Measurements from ENCODE around the gene HOXC4. TPM values are rescaled to one million over a fixed set of nuclear protein-coding genes. Genes with fewer than 3 reads are reported as not detected.

Gene HOXC4
- total and polyA plus RNA-seq, 2 of the 8 experiments (the other 6 are each of a cell fraction or from before 2014, with no cell fraction given) = not detected

GRCh38 chr12:54066408-54066807 lies 12.8 kb downstream of the HOXC4 start:
- CTCF ChIA-PET (ENCODE audit: partially characterized antibody) = interaction anchor here (0.6 to 3.3 kb wide), 7 partner anchors 14 to 153 kb away, joined by 3 to 16 read pairs (median 4); partner anchors contain the start of gene HOXC5

More at GRCh38 chr12:54066408-54066807, 12.8 kb downstream of the HOXC4 start:
- no peak overlapping the region for H4K8ac ChIP-seq (ENCODE audit: extremely low read depth, insufficient read depth, low read length)
- H2AFZ ChIP-seq (ENCODE audit: low read length) = no peak overlapping the region
- H4K91ac ChIP-seq (replicated peaks; ENCODE audit: insufficient read length, low read length) = no peak overlapping the region
- no peak overlapping the region for H3K23ac ChIP-seq (ENCODE audit: insufficient read length)
- no peak for DNase-seq (ENCODE audit: low read depth in 1 of 2, low spot score in 2 of 2)
- no peak overlapping the region for H2BK12ac ChIP-seq (ENCODE audit: low read depth, low read length)
- no peaks in the 10 kb centered on the region; the same call in 1 of the 2 replicates for H3K23me2 ChIP-seq (ENCODE audit: low read depth, low read length)
- no peak overlapping the region for H2BK20ac ChIP-seq (ENCODE audit: low read length)
- TF ChIP-seq JUND (IDR thresholded peaks at IDR 0.05; ENCODE audit: low read length) (no peak), JUN (IDR thresholded peaks at IDR 0.05; ENCODE audit: low read depth, low read length) (no peak), CREB1 (IDR thresholded peaks at IDR 0.05) (no peak), NANOG (IDR thresholded peaks at IDR 0.05; ENCODE audit: insufficient read depth, low read depth, low read length, poor library complexity, severe bottlenecking) (no peak), MAX (IDR thresholded peaks at IDR 0.05) (no peak), GABPA (IDR thresholded peaks at IDR 0.05; ENCODE audit: borderline replicate concordance, insufficient read depth, low read length) (no peak), POU5F1 (IDR thresholded peaks at IDR 0.05; ENCODE audit: low read depth, low read length) (no peak), CHD2 (IDR thresholded peaks at IDR 0.05; ENCODE audit: low read length) (no peak)
- no peak overlapping the region for H3K18ac ChIP-seq (ENCODE audit: extremely low read depth, low read length)
- no peaks in the 10 kb centered on the region for H3K79me1 ChIP-seq (ENCODE audit: low read depth, low read length)
- H3K4me3 ChIP-seq (ENCODE audit: extremely low read depth in 1 of 4, insufficient read depth in 2 of 4, low read depth in 3 of 4, low read length in 4 of 4) = no peak overlapping the region
- POLR2A ChIA-PET (ENCODE audit: partially characterized antibody) = no interaction called here
- H3K27ac ChIP-seq (ENCODE audit: low read depth, low read length) = no peak overlapping the region
- no peak overlapping the region for H4K5ac ChIP-seq (ENCODE audit: insufficient read length, low read depth, low read length)
- no peak overlapping the region for H2AK5ac ChIP-seq (ENCODE audit: low read depth, low read length)
- no peaks in the 10 kb centered on the region for H3K9me3 ChIP-seq (ENCODE audit: insufficient read depth in 2 of 2, low read depth in 1 of 2, low read length in 1 of 2)
- no peak overlapping the region for H3K4me2 ChIP-seq (ENCODE audit: insufficient read depth in 1 of 2, low read depth in 2 of 2, low read length in 2 of 2)
- no peaks in the 10 kb centered on the region for H3K79me2 ChIP-seq (ENCODE audit: control insufficient read depth in 1 of 2, insufficient read depth in 2 of 2, low read length in 2 of 2)
- H3K4ac ChIP-seq (replicated peaks; ENCODE audit: insufficient read length, low read depth, low read length) = no peak overlapping the region
- no peak overlapping the region for H2BK120ac ChIP-seq (replicated peaks; ENCODE audit: low read depth, low read length)
- H3K4me1 ChIP-seq (replicated peaks in 1 of 4; ENCODE audit: control insufficient read depth in 3 of 4, insufficient read depth in 4 of 4, low read length in 3 of 4) = 0 out of 7 replicates have a peak, but pooled peaks cover 0 to 2% (median 0%) of the 10 kb centered on the region in 4 experiments
- no peak overlapping the region for H3K14ac ChIP-seq (ENCODE audit: insufficient read length)
- H3K36me3 ChIP-seq (ENCODE audit: control insufficient read depth in 2 of 4, insufficient read depth in 4 of 4, low read length in 3 of 4) = no peaks in the 10 kb centered on the region
- no peak overlapping the region for H2BK5ac ChIP-seq (ENCODE audit: low read depth, low read length)
- no peak overlapping the region for H2BK15ac ChIP-seq (ENCODE audit: low read length)
- H3K9ac ChIP-seq (replicated peaks in 1 of 4; ENCODE audit: extremely low read depth in 1 of 4, low read depth in 3 of 4, low read length in 3 of 4) = no peak overlapping the region
- 50% methylated on average over 1 of the region's 1 CpG; no CpG with 5 or more reads in 1 of the 2 experiments for WGBS, 2 experiments (ENCODE audit: extremely low coverage in 1 of 2, insufficient coverage in 1 of 2, insufficient read length in 1 of 2, insufficient replicate concordance in 2 of 2, low coverage in 1 of 2, low lambda C conversion rate in 2 of 2, missing lambda C conversion rate in 1 of 2)
- H3K27me3 ChIP-seq (replicated peaks in 1 of 4; ENCODE audit: control insufficient read depth in 3 of 4, extremely low read depth in 1 of 4, insufficient read depth in 3 of 4, low read length in 3 of 4) = peaks cover 27 to 75% (median 55%) of the 10 kb centered on the region in 4 experiments
- H4K20me1 ChIP-seq (replicated peaks in 1 of 2; ENCODE audit: control insufficient read depth in 1 of 2, insufficient read depth in 2 of 2, low read length in 2 of 2) = no peaks in the 10 kb centered on the region
- FAIRE-seq = no peak
- no peak overlapping the region for H3K56ac ChIP-seq (replicated peaks; ENCODE audit: insufficient read length, low read depth, low read length)

Measured in H1 (cell line).